GM12878 (cell line): Measurements from ENCODE around the gene SAYSD1. TPM values are rescaled to one million over a fixed set of nuclear protein-coding genes. Genes with fewer than 3 reads are reported as not detected.

Experiments
- ATAC-seq: fragments of 200-7000 bp; cut with Tn5 transposase; 3 replicates; pipeline ENCODE4 v1.9.1; 2020; ENCODE audit warnings: mild to moderate bottlenecking, moderate library complexity
- BruUV-seq: library from RNA; stranded (reverse); fragments of 400-500 nt; replicated peaks from 2 replicates; lab custom pipeline; 2021; lab: Mats Ljungman, UMichigan
- CTCF ChIA-PET: fragments of 300-600 bp; sonication (Branson Sonifier 250); formaldehyde crosslinking; extraction: SDS; loops from one replicate; lab custom pipeline; 2021; ENCODE audit warnings: inconsistent platforms; lab: Yijun Ruan, JAX
- POLR2A ChIA-PET: fragments of 350-600 bp; formaldehyde crosslinking; extraction: SDS; loops from one replicate; lab custom pipeline; 2021; ENCODE audit warnings: inconsistent platforms; lab: Charles Lee
- RAD21 ChIA-PET: fragments of 300-600 bp; sonication (Branson Sonifier 250); formaldehyde crosslinking; loops from one replicate; lab custom pipeline; 2023; ENCODE audit warnings: antibody characterized with exemption; ENCODE audit not compliant: unreplicated experiment; lab: Charles Lee
- SMC1A ChIA-PET: fragments of 300-600 bp; sonication (Branson Sonifier 250); formaldehyde crosslinking; loops from one replicate; lab custom pipeline; 2023; ENCODE audit not compliant: unreplicated experiment, uncharacterized antibody; lab: Charles Lee
- DNase-seq: peaks from one replicate; pipeline ENCODE4 v3.0.0-alpha.2; 2011; ENCODE audit warnings: low read depth, low spot score
- FAIRE-seq: peaks from 3 replicates; lab custom pipeline; 2011; peaks lifted over from hg19 to GRCh38; lab: Jason Lieb, UNC
- H2AFZ ChIP-seq: 2 replicates; pipeline ENCODE4 v1.6.0; 2011; ENCODE audit warnings: low read depth, low read length, control low read depth; ENCODE audit not compliant: control insufficient read depth
- H3K27ac ChIP-seq: 2 replicates; pipeline ENCODE4 v1.5.1; 2011; ENCODE audit warnings: control low read depth; ENCODE audit not compliant: control insufficient read depth, insufficient read depth
- H3K27me3 ChIP-seq, 2 experiments: replicated peaks in 1 of 2; 2 replicates each; pipeline versions ENCODE4 v1.6.0 to v1.6.1; 2011; ENCODE audit warnings: low read length in 1 of 2; ENCODE audit not compliant: control insufficient read depth in 2 of 2, insufficient read depth in 2 of 2
- H3K36me3 ChIP-seq, 2 experiments: 2 replicates each; pipeline ENCODE4 v1.5.1; 2011; ENCODE audit warnings: low read length in 1 of 2; ENCODE audit not compliant: control insufficient read depth in 2 of 2, insufficient read depth in 2 of 2
- H3K4me1 ChIP-seq: 2 replicates; pipeline ENCODE4 v1.6.1; 2011; ENCODE audit warnings: mild to moderate bottlenecking, low read length, moderate library complexity, mixed read lengths; ENCODE audit not compliant: control insufficient read depth, insufficient read depth
- H3K4me2 ChIP-seq: 2 replicates; pipeline ENCODE4 v1.6.0; 2011; ENCODE audit warnings: control low read depth; ENCODE audit not compliant: control insufficient read depth, insufficient read depth
- H3K4me3 ChIP-seq: fragments of 200-600 bp; sonication (generic); 2 replicates; pipeline ENCODE4 v1.5.1; 2016
- H3K79me2 ChIP-seq: 2 replicates; pipeline ENCODE4 v1.6.0; 2011; ENCODE audit warnings: low read length; ENCODE audit not compliant: control insufficient read depth, insufficient read depth
- H3K9ac ChIP-seq: 2 replicates; pipeline ENCODE4 v1.8.0; 2011; ENCODE audit warnings: low read length, control low read depth, mixed read lengths; ENCODE audit not compliant: control insufficient read depth, insufficient read depth
- H3K9me3 ChIP-seq: replicated peaks from 3 replicates; pipeline ENCODE4 v1.5.1; 2011; ENCODE audit warnings: mild to moderate bottlenecking, low read length; ENCODE audit not compliant: control insufficient read depth, insufficient read depth
- H4K20me1 ChIP-seq: 2 replicates; pipeline ENCODE4 v1.6.0; 2011; ENCODE audit not compliant: control insufficient read depth, insufficient read depth
- HDGF ChIP-seq: fragments of 450-650 bp; IDR thresholded peaks from 2 replicates; pipeline ENCODE4 v1.6.1; 2016; ENCODE audit warnings: antibody characterized with exemption
- PML ChIP-seq: IDR thresholded peaks from 2 replicates; pipeline ENCODE4 v1.6.1; 2012; ENCODE audit warnings: low read length, inconsistent platforms
- RAD21 ChIP-seq: IDR thresholded peaks from 2 replicates; pipeline ENCODE4 v1.6.1; 2011; ENCODE audit warnings: mild to moderate bottlenecking, low read depth, low read length, moderate library complexity; ENCODE audit not compliant: insufficient read depth
- SMC3 ChIP-seq: IDR thresholded peaks from 2 replicates; pipeline ENCODE4 v1.6.1; 2011; ENCODE audit warnings: low read length, improper control_type of control experiment, borderline replicate concordance
- WGBS: methylation state at CpG from one replicate; pipeline ENCODE4 v1.1.6; 2016; ENCODE audit warnings: low lambda C conversion rate; ENCODE audit not compliant: insufficient replicate concordance, insufficient coverage; ENCODE audit errors: missing lambda C conversion rate; 5-methylcytosine and 5-hydroxymethylcytosine counted together
- in situ Hi-C: fragments of 300-500 bp; cut with MboI; formaldehyde crosslinking; loops from 9 replicates; pipeline ENCODE4 v1.14.3; 2018; ENCODE audit warnings: mixed read lengths
- intact Hi-C: fragments of 100-400 bp; cut with micrococcal nuclease; formaldehyde crosslinking; loops from one replicate; pipeline ENCODE4 v1.14.2; 2022; ENCODE audit not compliant: unreplicated experiment
- polyA plus RNA-seq, 11 experiments: library from polyadenylated mRNA; depleted of rRNA in 4 of 11; unstranded in 6 of 11; stranded (reverse) in 5 of 11; fragments of >200 nt; fragmentation: Nextera tagmentation in 4 of 11; fragmentation: Illumina TruSeq in 1 of 11; extraction: Ambion mirVana in 4 of 11; extraction: Trizol in 1 of 11; gene quantifications; 1 replicate in 1 of 11; 2 replicates in 10 of 11; pipeline versions ENCODE4 v1.2.1 to v1.2.3, GENCODE V29; 2011 to 2016; ENCODE audit warnings: inconsistent platforms in 2 of 11, missing spikeins in 2 of 11, low read depth in 1 of 11
- total RNA-seq, 4 experiments: library from RNA; depleted of rRNA in 3 of 4; stranded (reverse); fragments of >200 nt in 3 of 4; fragmentation: Illumina TruSeq in 1 of 4; extraction: Trizol in 1 of 4; gene quantifications; 2 replicates each; pipeline versions ENCODE4 v1.2.1 to v1.2.3, GENCODE V29; 2013 to 2021
- TF ChIP-seq, protein P1 (sequence below): IDR thresholded peaks from 2 replicates; pipeline ENCODE4 v1.6.1; 2012; ENCODE audit warnings: low read depth, low read length, improper control_type of control experiment
- TF ChIP-seq, protein P2 (sequence below): fragments of 450-650 bp; IDR thresholded peaks from 2 replicates; pipeline ENCODE4 v1.6.1; 2016; ENCODE audit warnings: mild to moderate bottlenecking
- TF ChIP-seq, protein P3 (sequence below), 3 experiments: IDR thresholded peaks in 2 of 3; conservative IDR thresholded peaks in 1 of 3; 2 replicates each; pipeline ENCODE4 v1.5.1; 2011; ENCODE audit warnings: low read depth in 3 of 3, low read length in 3 of 3, mild to moderate bottlenecking in 3 of 3, control low read depth in 2 of 3, moderate library complexity in 2 of 3, inconsistent platforms in 1 of 3, mixed read lengths in 1 of 3; ENCODE audit not compliant: control insufficient read depth in 2 of 3, insufficient read depth in 1 of 3; ENCODE audit errors: extremely low read depth in 1 of 3
- TF ChIP-seq, protein P4 (sequence below): IDR thresholded peaks from 2 replicates; pipeline ENCODE4 v1.6.1; 2011; ENCODE audit warnings: low read depth, low read length, improper control_type of control experiment, borderline replicate concordance
- TF ChIP-seq, protein P5 (sequence below): IDR thresholded peaks from 2 replicates; pipeline ENCODE4 v1.6.1; 2012; ENCODE audit warnings: mild to moderate bottlenecking, low read depth, low read length

Gene SAYSD1
- total and polyA plus RNA-seq, 10 of the 15 experiments (the other 5 are each of a cell fraction or from before 2014, with no cell fraction given): 1.5 to 7.3 (median 6.4) TPM

DNA sequence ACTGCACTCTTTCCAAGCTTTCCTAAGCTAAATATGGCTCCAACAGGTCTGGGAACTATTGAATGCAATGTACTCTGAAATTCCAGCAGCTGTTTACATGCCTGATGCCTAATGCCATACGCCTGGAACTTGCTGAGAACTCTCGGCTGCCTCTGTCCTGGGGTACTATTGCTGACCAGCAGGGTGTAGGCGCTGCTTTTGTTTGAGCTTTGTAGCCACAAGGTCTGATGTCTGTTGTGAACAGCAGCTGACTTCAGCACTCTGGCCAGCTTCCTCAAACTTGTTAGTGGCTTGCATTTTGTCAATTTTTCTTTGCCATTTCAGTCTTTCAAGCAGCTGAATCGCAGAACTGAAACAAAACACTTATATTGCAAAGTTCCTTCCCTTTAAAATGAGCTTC, 26.7 kb downstream of the SAYSD1 start:
- Histone ChIP-seq H3K27me3 (peaks cover 2 to 16% of the 10 kb centered on the region in 2 experiments), H3K36me3 (no peaks in the 10 kb centered on the region), H3K9me3 (no peaks in the 10 kb centered on the region), H3K4me1 (peaks cover 10% of the 10 kb centered on the region), H3K27ac (no peak overlapping the region), H3K4me3 (no peak overlapping the region), H3K4me2 (no peak overlapping the region), H3K79me2 (no peaks in the 10 kb centered on the region), H3K9ac (no peak overlapping the region), H4K20me1 (peaks cover 7% of the 10 kb centered on the region; the same call in 1 of the 2 replicates), H2AFZ (no peak overlapping the region)
- no peak for FAIRE-seq
- RAD21 ChIA-PET: interaction anchor here (0.9 to 1.4 kb wide), 3 partner anchors 26 to 221 kb away, joined by 3 read pairs; partner anchors contain the start of gene SAYSD1
- BruUV-seq: no TSS peak
- intact Hi-C loops (no loop called here), in situ Hi-C loops (no loop called here)
- ATAC-seq: peak; percentile 72
- no peak for DNase-seq
- SMC1A ChIA-PET: interaction anchor here (0.6 to 1.8 kb wide), 4 partner anchors 14 to 406 kb away, joined by 3 to 6 read pairs (median 4); no protein-coding TSS in a partner anchor
- POLR2A ChIA-PET: no interaction called here
- WGBS: 13% methylated on average over 4 of the region's 4 CpGs
- TF ChIP-seq, protein P1, sequence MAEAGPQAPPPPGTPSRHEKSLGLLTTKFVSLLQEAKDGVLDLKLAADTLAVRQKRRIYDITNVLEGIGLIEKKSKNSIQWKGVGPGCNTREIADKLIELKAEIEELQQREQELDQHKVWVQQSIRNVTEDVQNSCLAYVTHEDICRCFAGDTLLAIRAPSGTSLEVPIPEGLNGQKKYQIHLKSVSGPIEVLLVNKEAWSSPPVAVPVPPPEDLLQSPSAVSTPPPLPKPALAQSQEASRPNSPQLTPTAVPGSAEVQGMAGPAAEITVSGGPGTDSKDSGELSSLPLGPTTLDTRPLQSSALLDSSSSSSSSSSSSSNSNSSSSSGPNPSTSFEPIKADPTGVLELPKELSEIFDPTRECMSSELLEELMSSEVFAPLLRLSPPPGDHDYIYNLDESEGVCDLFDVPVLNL: no peak
- TF ChIP-seq, protein P2, sequence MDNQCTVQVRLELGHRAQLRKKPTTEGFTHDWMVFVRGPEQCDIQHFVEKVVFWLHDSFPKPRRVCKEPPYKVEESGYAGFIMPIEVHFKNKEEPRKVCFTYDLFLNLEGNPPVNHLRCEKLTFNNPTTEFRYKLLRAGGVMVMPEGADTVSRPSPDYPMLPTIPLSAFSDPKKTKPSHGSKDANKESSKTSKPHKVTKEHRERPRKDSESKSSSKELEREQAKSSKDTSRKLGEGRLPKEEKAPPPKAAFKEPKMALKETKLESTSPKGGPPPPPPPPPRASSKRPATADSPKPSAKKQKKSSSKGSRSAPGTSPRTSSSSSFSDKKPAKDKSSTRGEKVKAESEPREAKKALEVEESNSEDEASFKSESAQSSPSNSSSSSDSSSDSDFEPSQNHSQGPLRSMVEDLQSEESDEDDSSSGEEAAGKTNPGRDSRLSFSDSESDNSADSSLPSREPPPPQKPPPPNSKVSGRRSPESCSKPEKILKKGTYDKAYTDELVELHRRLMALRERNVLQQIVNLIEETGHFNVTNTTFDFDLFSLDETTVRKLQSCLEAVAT: no peak
- TF ChIP-seq, protein P3, sequence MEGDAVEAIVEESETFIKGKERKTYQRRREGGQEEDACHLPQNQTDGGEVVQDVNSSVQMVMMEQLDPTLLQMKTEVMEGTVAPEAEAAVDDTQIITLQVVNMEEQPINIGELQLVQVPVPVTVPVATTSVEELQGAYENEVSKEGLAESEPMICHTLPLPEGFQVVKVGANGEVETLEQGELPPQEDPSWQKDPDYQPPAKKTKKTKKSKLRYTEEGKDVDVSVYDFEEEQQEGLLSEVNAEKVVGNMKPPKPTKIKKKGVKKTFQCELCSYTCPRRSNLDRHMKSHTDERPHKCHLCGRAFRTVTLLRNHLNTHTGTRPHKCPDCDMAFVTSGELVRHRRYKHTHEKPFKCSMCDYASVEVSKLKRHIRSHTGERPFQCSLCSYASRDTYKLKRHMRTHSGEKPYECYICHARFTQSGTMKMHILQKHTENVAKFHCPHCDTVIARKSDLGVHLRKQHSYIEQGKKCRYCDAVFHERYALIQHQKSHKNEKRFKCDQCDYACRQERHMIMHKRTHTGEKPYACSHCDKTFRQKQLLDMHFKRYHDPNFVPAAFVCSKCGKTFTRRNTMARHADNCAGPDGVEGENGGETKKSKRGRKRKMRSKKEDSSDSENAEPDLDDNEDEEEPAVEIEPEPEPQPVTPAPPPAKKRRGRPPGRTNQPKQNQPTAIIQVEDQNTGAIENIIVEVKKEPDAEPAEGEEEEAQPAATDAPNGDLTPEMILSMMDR (IDR thresholded peaks at IDR 0.05 in 2 of 3, conservative IDR thresholded peaks at IDR 0.05 in 1 of 3; ENCODE audit: control insufficient read depth in 2 of 3, extremely low read depth in 1 of 3, insufficient read depth in 1 of 3, low read depth in 3 of 3, low read length in 3 of 3): peak in 1 of 3 experiments; percentile 33; a peak in 2 of 6 replicates
- no peak for TF ChIP-seq HDGF
- TF ChIP-seq, protein P4, sequence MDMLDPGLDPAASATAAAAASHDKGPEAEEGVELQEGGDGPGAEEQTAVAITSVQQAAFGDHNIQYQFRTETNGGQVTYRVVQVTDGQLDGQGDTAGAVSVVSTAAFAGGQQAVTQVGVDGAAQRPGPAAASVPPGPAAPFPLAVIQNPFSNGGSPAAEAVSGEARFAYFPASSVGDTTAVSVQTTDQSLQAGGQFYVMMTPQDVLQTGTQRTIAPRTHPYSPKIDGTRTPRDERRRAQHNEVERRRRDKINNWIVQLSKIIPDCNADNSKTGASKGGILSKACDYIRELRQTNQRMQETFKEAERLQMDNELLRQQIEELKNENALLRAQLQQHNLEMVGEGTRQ: no peak
- peak; percentile 45 for TF ChIP-seq RAD21
- peak; percentile 28; the same call in 1 of the 2 replicates for TF ChIP-seq SMC3
- no peak for TF ChIP-seq PML
- TF ChIP-seq, protein P5, sequence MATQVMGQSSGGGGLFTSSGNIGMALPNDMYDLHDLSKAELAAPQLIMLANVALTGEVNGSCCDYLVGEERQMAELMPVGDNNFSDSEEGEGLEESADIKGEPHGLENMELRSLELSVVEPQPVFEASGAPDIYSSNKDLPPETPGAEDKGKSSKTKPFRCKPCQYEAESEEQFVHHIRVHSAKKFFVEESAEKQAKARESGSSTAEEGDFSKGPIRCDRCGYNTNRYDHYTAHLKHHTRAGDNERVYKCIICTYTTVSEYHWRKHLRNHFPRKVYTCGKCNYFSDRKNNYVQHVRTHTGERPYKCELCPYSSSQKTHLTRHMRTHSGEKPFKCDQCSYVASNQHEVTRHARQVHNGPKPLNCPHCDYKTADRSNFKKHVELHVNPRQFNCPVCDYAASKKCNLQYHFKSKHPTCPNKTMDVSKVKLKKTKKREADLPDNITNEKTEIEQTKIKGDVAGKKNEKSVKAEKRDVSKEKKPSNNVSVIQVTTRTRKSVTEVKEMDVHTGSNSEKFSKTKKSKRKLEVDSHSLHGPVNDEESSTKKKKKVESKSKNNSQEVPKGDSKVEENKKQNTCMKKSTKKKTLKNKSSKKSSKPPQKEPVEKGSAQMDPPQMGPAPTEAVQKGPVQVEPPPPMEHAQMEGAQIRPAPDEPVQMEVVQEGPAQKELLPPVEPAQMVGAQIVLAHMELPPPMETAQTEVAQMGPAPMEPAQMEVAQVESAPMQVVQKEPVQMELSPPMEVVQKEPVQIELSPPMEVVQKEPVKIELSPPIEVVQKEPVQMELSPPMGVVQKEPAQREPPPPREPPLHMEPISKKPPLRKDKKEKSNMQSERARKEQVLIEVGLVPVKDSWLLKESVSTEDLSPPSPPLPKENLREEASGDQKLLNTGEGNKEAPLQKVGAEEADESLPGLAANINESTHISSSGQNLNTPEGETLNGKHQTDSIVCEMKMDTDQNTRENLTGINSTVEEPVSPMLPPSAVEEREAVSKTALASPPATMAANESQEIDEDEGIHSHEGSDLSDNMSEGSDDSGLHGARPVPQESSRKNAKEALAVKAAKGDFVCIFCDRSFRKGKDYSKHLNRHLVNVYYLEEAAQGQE: peak; percentile 90
- CTCF ChIA-PET: interaction anchor here (0.8 to 1.3 kb wide), 4 partner anchors 11 to 18 kb away, joined by 3 to 6 read pairs (median 4); no protein-coding TSS in a partner anchor
